Stomach smooth muscle (tissue), 2 donors: ENCODE measurements around the gene SDCBP2.
"Not testable (repeated sequence)": the region's sequence is repeated elsewhere in the genome, so short reads cannot be mapped to it uniquely, and the experiment has no call there.

Source experiments
- H3K27ac ChIP-seq: one replicate; pipeline ENCODE4 v1.7.0; 2013; ENCODE audit warnings: mild to moderate bottlenecking, low read length, inconsistent platforms
- H3K27me3 ChIP-seq, 2 donors: one replicate each; pipeline ENCODE4 v1.7.0; 2013; ENCODE audit warnings: low read length in 2 of 2; ENCODE audit not compliant: insufficient read depth in 2 of 2, control insufficient read depth in 1 of 2
- H3K36me3 ChIP-seq, 2 donors: one replicate each; pipeline ENCODE4 v1.7.0; 2013; ENCODE audit warnings: low read length in 2 of 2; ENCODE audit not compliant: control insufficient read depth in 2 of 2, insufficient read depth in 2 of 2
- H3K4me1 ChIP-seq: one replicate; pipeline ENCODE4 v1.7.0; 2013; ENCODE audit warnings: low read length; ENCODE audit not compliant: control insufficient read depth, insufficient read depth
- H3K4me3 ChIP-seq, 2 donors: one replicate each; pipeline ENCODE4 v1.7.0; 2013; ENCODE audit warnings: low read length in 2 of 2
- H3K9ac ChIP-seq, 2 donors: one replicate each; pipeline ENCODE4 v1.7.0; 2013; ENCODE audit warnings: low read length in 2 of 2, mild to moderate bottlenecking in 1 of 2
- H3K9me3 ChIP-seq, 2 donors: one replicate each; pipeline ENCODE4 v1.7.0; 2013; ENCODE audit warnings: low read length in 2 of 2; ENCODE audit not compliant: control insufficient read depth in 2 of 2
- donor health status: healthy.
- donor health status: Pancreatic carcinoma.

SDCBP2 gene

GRCh38 chr20:1357921-1358671, 29.2 kb upstream of the SDCBP2 start:
- H3K9me3 ChIP-seq, result no peaks in the 10 kb centered on the region
- no peaks in the 10 kb centered on the region for H3K4me1 ChIP-seq
- peaks cover 19 to 21% of the 10 kb centered on the region in 2 donors for H3K36me3 ChIP-seq
- no peaks in the 10 kb centered on the region for H3K27me3 ChIP-seq
- no peak overlapping the region for H3K27ac ChIP-seq
- no peak overlapping the region for H3K4me3 ChIP-seq
- no peak overlapping the region for H3K9ac ChIP-seq

DNA sequence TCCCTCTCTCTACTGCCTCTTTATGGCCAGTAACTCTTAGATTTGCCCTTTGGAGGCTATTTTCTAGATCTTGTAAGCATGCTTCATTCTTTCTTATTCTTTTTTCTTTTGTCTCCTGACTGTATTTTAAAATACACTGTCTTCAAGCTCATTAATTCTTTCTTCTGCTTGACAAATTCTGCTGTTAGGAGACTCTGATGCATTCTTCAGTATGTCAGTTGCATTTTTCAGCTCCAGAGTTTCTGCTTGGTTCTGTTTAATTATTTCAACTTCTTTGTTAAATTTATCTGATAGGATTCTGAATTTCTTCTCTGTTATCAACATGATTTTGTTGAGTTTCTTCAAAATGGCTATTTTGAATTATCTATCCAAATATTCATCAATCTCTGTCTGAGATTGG, 25.0 kb upstream of the SDCBP2 start:
- Histone ChIP-seq H3K27ac (no peak overlapping the region), H3K9ac (no peak overlapping the region), H3K4me1 (no peaks in the 10 kb centered on the region), H3K36me3 (peaks cover 0 to 5% of the 10 kb centered on the region in 2 donors), H3K9me3 (no peaks in the 10 kb centered on the region), H3K27me3 (no peaks in the 10 kb centered on the region), H3K4me3 (no peak overlapping the region)

GRCh38 chr20:1346315-1346969, 17.5 kb upstream of the SDCBP2 start:
- Histone ChIP-seq H3K36me3 (no peaks in the 10 kb centered on the region), H3K9me3 (no peaks in the 10 kb centered on the region), H3K27ac (no peak overlapping the region), H3K27me3 (no peaks in the 10 kb centered on the region), H3K4me1 (no peaks in the 10 kb centered on the region), H3K4me3 (no peak overlapping the region), H3K9ac (no peak overlapping the region)

DNA sequence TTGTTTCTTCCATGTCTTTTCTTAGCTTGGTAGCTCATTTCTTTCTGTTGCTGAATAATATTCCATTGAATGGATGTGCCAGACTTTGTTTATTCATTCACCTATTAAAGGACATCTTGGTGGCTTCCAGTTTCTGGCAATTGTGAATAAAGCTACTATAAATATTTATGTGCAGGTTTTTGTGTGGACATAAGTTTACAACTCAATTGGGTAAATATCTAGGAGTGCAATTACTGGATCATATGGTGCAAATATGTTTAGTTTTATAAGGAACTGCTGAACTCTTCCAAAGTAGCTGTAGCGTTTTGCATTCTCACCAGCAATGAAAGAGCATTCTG, 16.8 kb upstream of the SDCBP2 start:
- Histone ChIP-seq H3K4me3 (no peak overlapping the region), H3K27ac (no peak overlapping the region), H3K4me1 (no peaks in the 10 kb centered on the region), H3K36me3 (no peaks in the 10 kb centered on the region), H3K27me3 (no peaks in the 10 kb centered on the region), H3K9ac (no peak overlapping the region), H3K9me3 (no peaks in the 10 kb centered on the region)

- no peak overlapping the region for H3K9ac ChIP-seq
- H3K4me1 ChIP-seq, result no peaks in the 10 kb centered on the region
- no peak overlapping the region for H3K4me3 ChIP-seq
- H3K27ac ChIP-seq, result no peak overlapping the region
- no peaks in the 10 kb centered on the region for H3K27me3 ChIP-seq
- no peaks in the 10 kb centered on the region for H3K9me3 ChIP-seq
- no peaks in the 10 kb centered on the region for H3K36me3 ChIP-seq
Observed at GRCh38 chr20:1345030-1345755, 16.3 kb upstream of the SDCBP2 start.

GRCh38 chr20:1343446-1344124, 14.6 kb upstream of the SDCBP2 start:
- not testable (repeated sequence) for H3K9ac ChIP-seq, H3K36me3 ChIP-seq

GRCh38 chr20:1341561-1342265, 12.8 kb upstream of the SDCBP2 start:
- no peak overlapping the region for H3K4me3 ChIP-seq
- H3K27ac ChIP-seq, result no peak overlapping the region
- no peaks in the 10 kb centered on the region for H3K27me3 ChIP-seq
- no peak overlapping the region for H3K9ac ChIP-seq
- no peaks in the 10 kb centered on the region for H3K36me3 ChIP-seq
- H3K4me1 ChIP-seq, result peaks cover 4% of the 10 kb centered on the region
- H3K9me3 ChIP-seq, result no peaks in the 10 kb centered on the region

More at GRCh38 chr20:1343446-1344124, 14.6 kb upstream of the SDCBP2 start:
- not testable (repeated sequence) for H3K9me3 ChIP-seq, H3K4me3 ChIP-seq, H3K27me3 ChIP-seq, H3K27ac ChIP-seq, H3K4me1 ChIP-seq

DNA sequence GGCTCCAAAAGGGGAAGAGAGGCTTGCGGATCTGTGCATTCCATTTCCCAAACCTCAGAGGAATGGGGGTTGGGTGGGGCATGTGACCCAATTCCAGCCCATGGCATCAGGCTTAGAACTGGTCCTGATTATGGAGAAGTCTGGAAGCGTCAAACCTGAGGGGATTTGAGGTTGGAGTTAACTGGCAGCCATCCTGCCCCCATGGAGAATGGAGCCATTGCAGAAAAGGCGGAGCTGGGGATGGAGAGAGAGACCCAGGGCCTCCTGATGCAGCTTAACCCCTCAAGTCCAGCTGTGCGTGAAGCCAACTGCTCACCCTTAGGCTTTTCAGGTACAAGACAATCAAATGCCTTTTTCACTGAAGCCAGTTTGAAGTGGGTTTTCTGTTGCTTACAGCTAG, 9.9 kb upstream of the SDCBP2 start:
- H3K9ac ChIP-seq, result no peak overlapping the region

DNA sequence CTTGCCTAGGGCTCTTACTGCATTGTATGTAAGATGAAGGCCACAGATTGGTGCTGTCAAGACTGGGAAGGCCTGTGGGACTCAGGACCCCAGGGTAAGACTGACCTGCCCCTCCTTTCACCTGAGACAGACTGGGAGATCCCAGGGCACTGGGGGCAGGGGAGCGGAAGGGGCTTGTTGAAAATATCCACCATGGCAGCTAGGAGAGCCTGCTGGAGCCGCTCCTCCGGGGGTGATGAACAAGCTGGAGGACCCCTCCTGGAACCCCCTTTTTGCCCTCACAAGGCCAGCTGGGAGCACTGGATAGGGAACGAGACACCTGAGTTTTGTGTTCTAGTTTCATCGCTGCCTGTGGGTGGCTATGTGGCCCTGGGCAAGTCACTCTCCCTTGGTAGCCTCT, 9.2 kb upstream of the SDCBP2 start:
- H3K4me3 ChIP-seq, result no peak overlapping the region
- peaks cover 8% of the 10 kb centered on the region for H3K4me1 ChIP-seq
- no peaks in the 10 kb centered on the region for H3K36me3 ChIP-seq
- H3K9me3 ChIP-seq, result no peaks in the 10 kb centered on the region
- no peaks in the 10 kb centered on the region for H3K27me3 ChIP-seq
- H3K27ac ChIP-seq, result no peak overlapping the region
- no peak overlapping the region for H3K9ac ChIP-seq

More for the DNA sequence above, 9.9 kb upstream of the SDCBP2 start:
- no peak overlapping the region for H3K4me3 ChIP-seq
- no peaks in the 10 kb centered on the region for H3K27me3 ChIP-seq
- H3K4me1 ChIP-seq, result peaks cover 8% of the 10 kb centered on the region
- H3K27ac ChIP-seq, result no peak overlapping the region
- H3K36me3 ChIP-seq, result no peaks in the 10 kb centered on the region
- H3K9me3 ChIP-seq, result no peaks in the 10 kb centered on the region

GRCh38 chr20:1337441-1337840, 8.5 kb upstream of the SDCBP2 start:
- H3K4me3 ChIP-seq, result no peak overlapping the region
- H3K4me1 ChIP-seq, result peaks cover 8% of the 10 kb centered on the region
- no peaks in the 10 kb centered on the region for H3K27me3 ChIP-seq
- peak overlapping the region; percentile 8 for H3K27ac ChIP-seq
- no peak overlapping the region for H3K9ac ChIP-seq
- H3K9me3 ChIP-seq, result no peaks in the 10 kb centered on the region
- peaks cover 5% of the 10 kb centered on the region in 2 donors for H3K36me3 ChIP-seq
